HG02610 (cell line): Measurements from ENCODE around the gene WNK2.
"Not testable (repeated sequence)": the region's sequence is repeated elsewhere in the genome, so short reads cannot be mapped to it uniquely, and the experiment has no call there.

Experiments
- ATAC-seq: cut with Tn5 transposase; IDR thresholded peaks from one replicate; pipeline ENCODE4 v1.9.1; 2021; ENCODE audit warnings: mild to moderate bottlenecking, moderate library complexity; ENCODE audit not compliant: unreplicated experiment

The WNK2 gene

DNA sequence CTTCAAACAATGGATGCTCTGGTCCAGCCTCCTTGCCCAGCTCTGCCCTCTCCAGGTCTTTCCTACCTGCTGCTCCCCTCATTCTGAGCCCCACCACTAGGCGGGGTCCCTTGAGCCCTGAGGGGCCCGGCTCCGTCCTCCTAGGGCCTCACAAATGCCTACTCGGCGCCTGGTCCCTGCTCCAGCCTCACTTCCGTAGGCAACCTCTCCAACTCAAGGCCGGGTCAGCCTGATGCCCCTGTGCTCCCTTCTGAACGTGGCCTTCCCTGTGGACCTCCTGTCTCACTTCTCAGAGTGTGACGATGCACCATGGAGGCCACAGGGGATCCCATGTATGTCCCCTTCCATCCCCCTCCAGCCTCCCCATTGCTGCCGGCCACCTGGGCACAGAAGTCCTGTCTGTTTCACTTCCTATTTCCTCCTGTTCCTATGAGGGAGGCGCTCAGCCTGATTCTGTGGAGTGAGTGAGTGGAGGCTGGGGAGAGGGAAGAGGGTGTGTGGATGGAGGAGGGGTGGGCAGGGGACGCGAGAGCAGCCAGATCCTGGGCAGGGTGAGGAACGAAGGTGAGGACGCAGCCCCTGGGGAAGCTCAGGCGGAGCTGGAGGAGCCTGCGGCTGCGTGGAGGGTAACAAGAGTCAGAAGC, 140.4 kb downstream of the WNK2 start:
- ATAC-seq = no peak

DNA sequence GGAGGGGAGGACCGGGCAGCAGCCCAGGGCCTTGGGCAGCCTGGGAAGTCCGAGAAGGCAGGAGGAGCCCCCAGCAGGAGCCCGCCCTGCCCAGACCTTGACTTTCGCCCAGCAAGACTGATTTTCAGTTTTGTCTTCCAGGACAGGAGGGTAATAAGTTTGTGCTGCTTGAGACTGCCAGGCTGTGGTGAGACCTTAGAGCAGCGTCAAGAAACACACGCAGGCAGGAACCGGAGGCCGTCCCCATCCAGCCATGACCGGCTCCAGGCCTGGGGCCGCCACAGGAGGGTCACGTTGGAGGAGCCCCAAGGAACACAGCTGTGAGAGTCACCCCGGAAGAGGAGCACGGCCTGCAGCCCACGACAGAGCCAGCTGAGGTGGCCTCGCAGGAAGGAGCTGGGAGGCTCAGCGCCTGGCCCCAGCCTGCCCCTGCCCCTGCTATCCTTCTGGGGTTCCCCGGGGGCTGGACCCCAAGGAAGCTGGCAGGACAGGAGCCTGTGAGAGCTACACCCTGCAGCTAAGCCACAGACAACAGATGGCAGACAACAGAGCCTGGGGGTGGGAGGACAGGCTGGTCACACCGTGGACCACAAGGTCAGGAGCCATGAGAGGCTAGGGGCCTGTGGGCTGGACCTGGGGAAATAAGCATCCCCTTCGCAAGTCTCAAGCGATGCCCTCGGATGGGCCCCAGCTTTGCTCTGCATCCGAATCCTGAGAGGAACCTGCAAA, 141.5 kb downstream of the WNK2 start:
- no peak for ATAC-seq

DNA sequence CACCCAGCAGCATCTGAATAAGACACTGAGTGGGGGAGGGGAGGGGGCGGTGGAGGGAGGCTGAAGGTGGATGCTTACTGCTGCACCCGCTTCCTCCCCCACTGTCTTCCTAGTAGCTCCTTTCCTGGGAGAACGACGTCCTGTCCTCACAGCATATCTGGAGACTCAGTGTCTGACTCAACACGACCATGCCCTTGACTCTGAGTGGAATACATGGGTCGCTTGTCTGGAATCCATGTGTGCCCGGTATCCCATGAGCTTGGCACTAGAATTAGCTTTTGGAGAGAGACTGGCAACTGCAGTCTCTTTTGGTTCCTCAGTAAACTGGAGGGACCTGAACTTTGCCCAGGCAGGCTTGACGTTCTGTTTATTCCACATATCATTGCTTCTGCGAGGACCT, 142.1 kb downstream of the WNK2 start:
- ATAC-seq = no peak

DNA sequence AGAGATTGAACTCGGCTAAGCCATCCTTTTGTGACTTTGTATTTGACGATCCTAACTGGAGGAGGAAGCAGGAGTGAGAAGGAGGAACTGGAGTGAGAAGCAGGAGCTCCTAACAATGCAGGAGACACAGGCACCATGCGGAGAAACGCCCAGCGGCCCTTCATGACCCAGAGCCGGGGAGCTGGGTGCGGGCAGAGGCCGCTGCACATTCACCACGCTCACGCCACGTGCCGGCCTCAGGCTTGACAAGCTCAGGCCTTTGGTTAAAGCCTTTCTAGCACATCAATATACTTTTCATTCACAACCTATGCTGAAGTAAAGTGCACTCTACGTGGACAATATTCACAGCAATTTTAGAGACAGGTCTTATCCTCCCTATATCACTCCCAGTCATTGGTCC, 142.7 kb downstream of the WNK2 start:
- ATAC-seq = no peak

DNA sequence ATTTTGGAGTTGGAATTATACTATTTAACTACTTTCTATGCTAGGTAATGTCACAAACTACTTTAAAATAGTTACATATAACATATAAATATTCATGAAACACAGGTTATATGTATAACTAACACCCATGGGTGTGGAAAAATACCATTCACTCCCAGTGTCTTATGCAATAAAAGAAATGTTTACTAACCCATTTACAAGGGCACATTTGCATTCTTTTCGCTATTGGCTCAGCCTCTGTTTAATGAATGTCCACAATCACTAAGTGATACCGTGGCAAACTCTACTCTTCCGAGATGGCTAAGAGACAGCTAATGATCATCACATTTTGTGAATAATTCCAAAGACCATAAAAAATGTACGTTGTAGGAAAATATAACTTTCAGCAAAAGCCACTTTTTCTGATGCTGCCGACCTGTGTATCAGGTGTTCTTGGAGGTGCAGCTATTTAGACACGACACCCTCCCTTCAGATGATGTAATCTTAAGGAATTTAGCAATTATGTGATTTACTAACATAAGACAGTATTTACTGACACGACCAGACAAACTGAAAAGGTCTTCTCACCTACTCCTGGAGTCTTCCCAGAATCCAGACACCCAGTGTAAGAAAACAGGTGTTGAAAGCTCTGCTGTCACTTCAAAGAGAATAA, 145.8 kb downstream of the WNK2 start:
- no peak for ATAC-seq

DNA sequence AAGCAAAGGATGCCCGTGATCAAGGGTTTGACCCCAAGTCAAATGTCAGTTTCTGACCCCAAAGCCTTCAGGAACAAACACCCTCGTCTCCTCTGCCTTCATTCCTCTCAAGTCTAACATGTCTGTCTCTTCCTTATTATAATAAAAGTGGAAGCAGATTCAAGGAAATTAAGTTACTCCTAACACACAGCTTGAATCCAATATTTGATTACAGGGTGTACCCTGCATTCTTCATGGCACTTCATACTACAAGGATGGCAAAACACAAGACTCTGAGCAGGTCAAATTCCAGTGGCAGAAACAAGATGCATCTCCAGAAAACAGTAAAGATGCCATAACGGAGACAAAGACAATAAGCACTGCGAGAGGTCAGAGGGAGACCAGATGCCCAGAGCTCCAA, 148.4 kb downstream of the WNK2 start:
- no peak for ATAC-seq

DNA sequence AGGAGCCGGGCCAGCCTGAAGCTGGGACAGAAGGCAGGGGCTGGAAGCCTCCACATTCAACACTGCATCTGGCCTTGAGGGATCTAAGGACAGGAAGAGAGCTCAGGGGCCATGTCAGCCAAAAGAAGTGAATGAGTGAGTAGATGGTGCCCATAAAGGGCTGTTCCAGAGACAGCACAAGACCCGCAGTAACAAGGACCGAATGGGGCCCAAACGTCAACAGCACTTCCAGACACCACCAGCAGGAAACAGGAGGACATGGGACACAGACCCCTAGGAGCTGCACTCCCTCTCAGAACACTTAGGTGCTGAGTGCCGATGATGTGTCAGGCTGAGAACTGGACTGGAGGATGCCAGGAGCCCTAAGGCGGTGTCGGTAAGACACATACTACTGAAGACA, 152.8 kb downstream of the WNK2 start:
- ATAC-seq = no peak

DNA sequence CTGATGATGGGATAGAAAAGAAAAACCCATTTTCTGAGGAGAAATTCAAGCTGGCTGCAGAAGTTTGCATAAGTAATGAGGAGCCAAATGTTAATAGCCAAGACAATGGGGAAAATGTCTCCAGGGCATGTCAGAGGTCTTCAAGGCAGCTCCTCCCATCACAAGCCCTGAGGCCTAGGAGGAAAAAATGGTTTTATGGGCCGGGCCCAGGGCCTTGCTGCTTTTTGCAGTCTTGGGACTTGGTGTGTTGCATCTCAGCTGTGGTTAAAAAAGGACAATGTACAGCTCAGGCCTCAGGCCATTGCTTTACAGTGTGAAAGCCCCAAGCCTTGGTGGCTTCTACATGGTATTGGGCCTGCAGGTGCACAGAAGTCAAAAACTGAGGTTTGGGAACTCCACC, 154.3 kb downstream of the WNK2 start:
- not testable (repeated sequence) for ATAC-seq

DNA sequence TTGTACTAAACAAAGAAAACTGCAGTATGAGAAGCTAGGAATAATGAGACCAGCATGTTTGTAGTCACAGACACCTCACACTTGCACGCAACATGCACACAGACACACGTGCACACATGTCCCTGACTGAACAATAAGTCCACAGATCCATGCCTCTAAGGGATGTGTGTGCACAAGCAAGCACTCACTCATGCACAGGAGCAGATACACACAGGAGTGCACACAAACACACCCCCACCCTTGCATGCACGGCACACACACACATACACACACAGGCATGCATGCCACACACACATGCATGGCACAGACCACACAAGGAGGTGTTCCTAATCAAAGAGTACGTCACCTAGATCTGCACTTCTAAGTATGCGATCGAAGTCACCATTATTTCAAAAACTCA, 156.2 kb downstream of the WNK2 start:
- no peak for ATAC-seq

DNA sequence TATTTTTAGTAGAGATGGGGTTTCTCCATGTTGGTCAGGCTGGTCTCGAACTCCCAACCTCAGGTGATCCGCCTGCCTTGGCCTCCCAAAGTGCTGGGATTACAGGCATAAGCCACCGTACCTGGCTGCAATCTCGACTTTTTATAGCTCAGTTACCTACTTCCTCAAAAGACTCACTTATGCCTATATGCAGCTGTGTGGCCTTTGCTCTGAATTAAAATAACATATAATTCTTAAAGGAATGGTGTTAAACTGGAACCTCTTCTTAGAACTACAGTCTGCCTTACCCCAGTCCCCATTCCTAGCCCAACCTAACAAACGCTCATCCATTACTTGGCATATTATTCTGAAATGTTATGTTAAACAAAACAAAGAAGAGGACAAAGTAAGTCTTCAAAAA, 157.9 kb downstream of the WNK2 start:
- ATAC-seq = not testable (repeated sequence)

DNA sequence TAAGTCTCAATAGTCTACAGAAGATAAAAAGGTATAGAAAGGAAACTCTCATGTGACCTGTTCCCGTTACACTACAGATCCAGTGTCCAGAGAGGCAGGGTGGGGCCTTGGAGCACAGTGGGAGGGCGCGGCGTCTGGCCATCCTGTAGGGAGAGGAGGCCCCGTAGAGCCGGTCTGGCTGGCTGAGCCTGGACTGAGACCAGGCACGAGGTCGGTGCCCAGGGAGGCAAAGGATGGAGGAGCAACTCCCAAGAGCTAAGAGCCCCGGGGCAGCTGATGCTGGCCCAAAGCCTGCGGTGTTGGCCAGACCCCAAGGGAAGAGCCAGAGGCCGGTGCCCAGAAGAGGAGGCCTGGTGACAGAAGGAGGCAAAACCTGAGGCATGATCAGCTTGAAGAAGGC, 158.5 kb downstream of the WNK2 start:
- not testable (repeated sequence) for ATAC-seq

DNA sequence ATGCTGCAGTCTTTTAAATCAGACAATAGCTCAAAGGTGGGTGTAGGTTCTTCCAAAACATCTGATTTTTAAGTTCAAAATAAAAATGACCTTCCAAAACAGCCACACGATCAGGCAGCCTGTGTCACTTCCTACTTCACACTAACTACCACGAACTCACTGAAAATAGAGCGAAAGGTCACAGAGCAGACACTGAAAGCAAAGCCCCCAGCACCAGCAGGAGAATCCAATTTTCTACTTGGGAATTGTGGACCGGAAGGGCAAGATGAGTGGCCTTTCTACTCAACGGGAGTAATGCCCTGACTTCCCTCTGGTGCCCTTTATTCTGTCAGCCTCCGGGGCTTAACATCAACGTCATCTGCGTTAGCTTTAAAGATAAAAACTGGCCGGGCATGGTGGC, 159.7 kb downstream of the WNK2 start:
- no peak for ATAC-seq

DNA sequence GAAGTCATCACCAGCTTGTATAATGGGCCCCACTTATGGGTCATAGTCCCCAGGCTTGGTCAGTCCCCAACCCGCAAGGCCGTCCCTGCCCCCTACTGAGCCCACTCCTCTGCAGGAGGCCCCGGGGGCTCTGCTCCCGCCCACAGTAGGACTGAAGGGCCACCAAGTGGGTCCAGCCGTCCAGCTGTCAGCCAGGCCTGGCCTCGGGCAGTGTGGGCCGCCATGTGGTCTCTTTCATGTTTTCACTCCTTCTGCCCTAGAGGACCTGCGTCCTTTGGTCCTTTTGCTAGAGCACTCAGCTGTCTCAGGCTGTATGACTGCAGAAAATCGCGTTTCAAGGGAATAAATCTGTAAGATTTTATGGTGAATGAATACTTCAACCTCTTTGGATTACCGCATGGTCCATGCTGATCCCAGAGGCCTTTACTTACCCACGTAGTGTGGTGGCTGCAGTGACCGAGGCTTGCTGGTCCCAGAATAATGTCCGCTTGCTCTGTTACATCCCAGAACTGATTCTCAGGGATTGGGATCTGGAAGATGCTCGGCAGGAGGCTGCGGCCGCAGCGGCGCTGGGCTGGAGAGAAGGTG, 161.8 kb downstream of the WNK2 start:
- ATAC-seq = no peak

DNA sequence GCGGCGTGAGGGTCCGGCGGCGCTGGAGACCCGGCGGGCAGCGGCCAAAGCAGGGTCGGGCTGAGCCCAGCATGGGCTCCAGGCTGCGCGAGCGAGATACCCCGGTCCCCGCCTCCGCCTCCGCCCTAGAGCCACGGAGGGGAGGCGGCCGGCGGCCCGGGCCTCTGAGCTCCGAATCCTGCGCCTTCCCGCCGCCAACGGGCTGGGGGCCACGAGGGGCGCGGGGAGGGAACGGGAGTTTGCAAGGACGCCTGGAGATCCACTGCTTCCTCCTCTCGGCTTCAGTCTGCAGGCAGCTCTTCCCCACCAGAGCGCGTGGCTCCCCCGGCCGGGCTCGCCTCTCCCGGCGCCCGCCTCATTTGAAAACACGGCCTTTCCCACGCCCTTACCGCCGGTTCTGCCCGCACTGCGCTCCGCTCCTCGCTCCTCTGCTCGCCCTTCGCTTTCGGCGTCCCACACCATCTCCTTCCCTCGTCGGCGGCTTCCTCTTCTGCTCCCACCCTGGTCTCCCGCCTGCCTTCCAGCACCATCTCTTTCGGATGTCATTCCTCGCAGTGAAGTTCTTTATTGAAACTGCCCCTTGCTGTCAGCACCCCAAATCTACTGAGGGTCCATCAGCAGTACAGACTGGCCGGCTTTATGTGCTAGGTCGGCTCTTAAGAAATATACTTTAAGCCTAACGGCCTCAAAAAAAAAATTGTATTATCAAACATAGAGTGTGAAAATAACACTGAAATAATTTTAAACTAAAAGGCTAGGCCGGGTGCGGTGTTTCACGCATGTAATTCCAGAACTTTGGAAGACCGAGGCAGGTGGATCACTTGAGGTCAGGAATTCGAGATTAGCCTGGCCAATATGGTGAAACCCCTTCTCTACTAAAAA, 162.5 kb downstream of the WNK2 start:
- ATAC-seq = no peak

DNA sequence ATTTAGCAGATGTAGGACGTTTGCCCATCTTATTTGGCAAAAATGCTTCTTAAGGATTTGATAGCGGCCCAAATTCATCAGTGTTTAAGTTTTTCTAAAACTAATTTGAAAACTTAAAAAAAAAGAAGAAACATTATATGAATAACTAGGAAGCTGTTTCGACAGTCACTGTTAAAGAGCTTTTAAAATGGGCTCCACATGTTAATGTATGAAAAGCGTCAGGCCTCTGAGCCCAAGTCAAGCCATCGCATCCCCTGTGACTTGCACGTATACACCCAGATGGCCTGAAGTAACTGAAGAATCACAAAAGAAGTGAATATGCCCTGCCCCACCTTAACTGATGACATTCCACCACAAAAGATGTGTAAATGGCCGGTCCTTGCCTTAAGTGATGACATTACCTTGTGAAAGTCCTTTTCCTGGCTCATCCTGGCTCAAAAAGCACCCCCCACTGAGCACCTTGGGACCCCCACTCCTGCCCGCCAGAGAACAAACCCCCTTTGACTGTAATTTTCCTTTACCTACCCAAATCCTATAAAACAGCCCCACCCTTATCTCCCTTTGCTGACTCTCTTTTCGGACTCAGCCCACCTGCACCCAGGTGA, 163.5 kb downstream of the WNK2 start:
- ATAC-seq = not testable (repeated sequence)

DNA sequence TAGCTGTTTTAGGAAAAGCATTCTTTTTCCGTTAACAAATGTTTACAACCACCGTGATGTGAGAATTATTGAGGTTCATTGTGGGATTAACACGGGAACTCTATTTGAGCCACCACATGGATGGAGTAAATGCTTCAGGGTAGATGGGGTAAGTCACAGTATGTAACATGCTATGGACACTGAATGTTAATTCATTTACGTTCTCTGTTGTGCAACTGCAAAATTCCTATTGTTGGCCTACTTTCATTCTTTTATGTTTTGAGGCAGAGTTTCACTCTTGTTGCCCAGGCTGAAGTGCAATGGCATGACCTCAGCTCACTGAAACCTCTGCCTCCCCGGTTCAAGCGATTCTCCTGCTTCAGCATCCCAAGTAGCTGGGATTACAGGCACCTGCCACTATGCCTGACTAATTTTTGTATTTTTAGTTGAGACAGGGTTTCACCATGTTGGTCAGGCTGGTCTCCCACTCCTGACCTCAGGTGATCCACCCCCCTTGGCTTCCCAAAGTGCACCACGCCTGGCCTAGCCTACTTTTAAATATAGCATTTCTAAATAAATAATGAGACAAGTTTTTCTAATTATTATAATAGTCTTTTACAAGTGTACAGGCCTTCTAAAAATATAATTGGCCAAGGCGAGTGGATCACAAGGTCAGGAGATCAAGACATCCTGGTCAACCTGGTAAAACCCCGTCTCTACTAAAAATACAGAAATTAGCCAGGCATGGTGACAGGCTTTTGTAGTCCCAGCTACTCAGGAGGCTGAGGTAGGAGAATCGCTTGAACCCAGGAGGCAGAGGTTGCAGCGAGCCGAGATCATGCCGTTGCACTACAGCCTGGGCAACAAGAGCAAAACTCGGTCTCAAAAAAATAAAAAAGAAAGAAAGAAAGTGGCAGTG, 169.7 kb downstream of the WNK2 start:
- ATAC-seq = not testable (repeated sequence)

DNA sequence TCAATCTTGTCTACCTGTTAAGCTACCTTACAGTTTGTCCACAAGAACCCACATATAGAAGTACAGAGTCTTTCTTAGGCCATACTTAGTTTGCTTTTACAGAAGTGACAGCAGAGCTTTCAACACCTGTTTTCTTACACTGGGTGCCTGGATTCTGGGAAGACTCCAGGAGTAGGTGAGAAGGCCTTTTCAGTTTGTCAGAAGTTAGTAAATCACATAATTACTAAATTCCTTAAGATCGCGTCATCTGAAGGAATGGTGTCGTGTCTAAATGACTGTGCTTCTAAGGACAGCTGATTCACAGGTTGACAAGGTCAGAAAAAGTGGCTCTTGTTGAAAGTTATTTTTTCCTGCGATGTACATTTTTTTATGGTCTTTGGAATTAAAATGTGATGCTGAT, 170.5 kb downstream of the WNK2 start:
- ATAC-seq = no peak

DNA sequence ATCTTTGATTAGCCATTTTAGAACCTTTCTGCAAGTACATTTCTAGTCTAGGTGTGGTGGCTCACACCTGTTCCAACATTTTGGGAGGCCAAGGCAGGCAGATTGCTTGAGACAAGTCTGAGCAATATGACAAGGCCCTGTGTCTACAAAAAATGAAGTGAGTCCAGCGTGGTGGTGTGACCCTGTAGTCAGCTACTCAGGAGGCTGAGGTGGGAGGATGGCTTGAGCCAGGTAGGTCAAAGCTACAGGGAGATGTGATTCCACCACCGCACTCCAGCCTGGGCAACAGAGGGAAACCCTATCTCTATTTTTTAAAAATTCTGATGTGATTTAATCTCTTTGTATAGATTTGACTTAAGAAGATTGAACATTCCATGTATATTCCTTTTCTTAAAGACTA, 171.9 kb downstream of the WNK2 start:
- no peak for ATAC-seq

DNA sequence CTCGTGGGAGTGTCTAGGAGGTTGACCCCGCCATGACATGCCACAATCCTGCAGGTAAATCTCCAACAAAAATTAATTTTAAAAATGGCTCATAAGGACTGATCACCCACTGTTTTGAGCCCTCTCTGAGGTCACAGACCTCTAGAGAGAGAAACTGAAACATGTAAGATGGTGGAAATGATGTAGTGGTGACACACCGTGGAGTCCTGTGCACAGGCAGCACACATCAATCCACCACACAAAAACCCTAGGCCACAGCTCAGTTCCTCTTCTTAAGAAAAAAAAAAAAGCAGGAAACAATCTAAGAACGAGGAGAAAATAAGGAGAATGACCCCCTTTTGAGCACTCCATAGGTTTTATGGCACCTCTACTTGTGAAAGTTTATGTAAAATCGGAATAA, 173.7 kb downstream of the WNK2 start:
- ATAC-seq = no peak
